WTC11 (cell line): ENCODE data around the gene AMMECR1L. TPM values are rescaled to one million over a fixed set of nuclear protein-coding genes. Genes with fewer than 3 reads are reported as not detected.

Experiments used
- ATAC-seq: fragments of 200-7000 bp; cut with Tn5 transposase; 2 replicates; pipeline ENCODE4 v1.10.0; 2021; ENCODE audit warnings: mild to moderate bottlenecking, moderate library complexity
- CTCF ChIA-PET: fragments of 300-600 bp; sonication (Branson Sonifier 250); formaldehyde crosslinking; loops from one replicate; lab custom pipeline; 2021; ENCODE audit warnings: antibody characterized with exemption; lab: Charles Lee
- POLR2A ChIA-PET: fragments of 350-600 bp; sonication (Branson Sonifier 250); formaldehyde crosslinking; loops from one replicate; lab custom pipeline; 2021; ENCODE audit warnings: antibody characterized with exemption; lab: Charles Lee
- DNase-seq: peaks from one replicate; pipeline ENCODE4 v3.0.0; 2021; ENCODE audit warnings: low spot score
- H3K27ac Mint-ChIP-seq: 2 replicates; pipeline ENCODE4 v1.8.0; 2021; ENCODE audit warnings: mixed read lengths
- H3K27me3 Mint-ChIP-seq: 2 replicates; pipeline ENCODE4 v1.8.0; 2021; ENCODE audit warnings: low read depth, mild to moderate bottlenecking, moderate library complexity, mixed read lengths
- H3K36me3 Mint-ChIP-seq: 2 replicates; pipeline ENCODE4 v1.8.0; 2021; ENCODE audit warnings: mixed read lengths
- H3K4me1 Mint-ChIP-seq: 2 replicates; pipeline ENCODE4 v1.8.0; 2022; ENCODE audit warnings: mixed read lengths
- H3K4me3 Mint-ChIP-seq: 2 replicates; pipeline ENCODE4 v1.8.0; 2021; ENCODE audit warnings: mild to moderate bottlenecking, moderate library complexity, mixed read lengths
- H3K9me3 Mint-ChIP-seq: 2 replicates; pipeline ENCODE4 v1.8.0; 2021; ENCODE audit warnings: mixed read lengths
- ATF1 ChIP-seq: sonication (generic); formaldehyde crosslinking; IDR thresholded peaks from 2 replicates; pipeline ENCODE4 v1.8.1; 2023; ENCODE audit warnings: mild to moderate bottlenecking, moderate library complexity, missing genetic modification reagents
- ESRRA ChIP-seq: sonication (generic); formaldehyde crosslinking; IDR thresholded peaks from 2 replicates; pipeline ENCODE4 v1.8.1; 2022; ENCODE audit warnings: mild to moderate bottlenecking, missing genetic modification reagents, borderline replicate concordance
- ETV6 ChIP-seq: sonication (generic); formaldehyde crosslinking; IDR thresholded peaks from 2 replicates; pipeline ENCODE4 v1.8.1; 2022; ENCODE audit warnings: mild to moderate bottlenecking, missing genetic modification reagents
- FOXP1 ChIP-seq: sonication (generic); formaldehyde crosslinking; IDR thresholded peaks from 2 replicates; pipeline ENCODE4 v1.8.0; 2022; ENCODE audit warnings: missing genetic modification reagents, mild to moderate bottlenecking, moderate library complexity, borderline replicate concordance
- KAT7 ChIP-seq: sonication (generic); formaldehyde crosslinking; IDR thresholded peaks from 2 replicates; pipeline ENCODE4 v1.8.1; 2023; ENCODE audit warnings: missing genetic modification reagents, mild to moderate bottlenecking, borderline replicate concordance
- MXD4 ChIP-seq: fragments of 250-450 bp; sonication (Bioruptor Pico); IDR thresholded peaks from 2 replicates; pipeline ENCODE4 v1.8.0; 2021; ENCODE audit warnings: mild to moderate bottlenecking, moderate library complexity, borderline replicate concordance
- NR2C2 ChIP-seq: sonication (generic); formaldehyde crosslinking; IDR thresholded peaks from 2 replicates; pipeline ENCODE4 v1.8.0; 2022; ENCODE audit warnings: mild to moderate bottlenecking, missing genetic modification reagents
- PRRX2 ChIP-seq: fragments of 250-450 bp; sonication (Bioruptor Pico); IDR thresholded peaks from 2 replicates; pipeline ENCODE4 v1.8.0; 2021; ENCODE audit warnings: mild to moderate bottlenecking
- SMAD4 ChIP-seq: sonication (generic); formaldehyde crosslinking; IDR thresholded peaks from 2 replicates; pipeline ENCODE4 v1.8.0; 2022; ENCODE audit warnings: mild to moderate bottlenecking, missing genetic modification reagents
- SOX15 ChIP-seq: fragments of 250-450 bp; sonication (Bioruptor Pico); IDR thresholded peaks from 2 replicates; pipeline ENCODE4 v1.9.0; 2021; ENCODE audit warnings: mild to moderate bottlenecking
- TEAD1 ChIP-seq: sonication (generic); formaldehyde crosslinking; IDR thresholded peaks from 2 replicates; pipeline ENCODE4 v1.8.0; 2022; ENCODE audit warnings: mild to moderate bottlenecking, missing genetic modification reagents
- TEAD4 ChIP-seq: sonication (generic); formaldehyde crosslinking; IDR thresholded peaks from 2 replicates; pipeline ENCODE4 v1.8.0; 2022; ENCODE audit warnings: mild to moderate bottlenecking, missing genetic modification reagents
- ZBTB21 ChIP-seq: sonication (generic); formaldehyde crosslinking; IDR thresholded peaks from 2 replicates; pipeline ENCODE4 v1.8.1; 2023; ENCODE audit warnings: mild to moderate bottlenecking, missing genetic modification reagents, borderline replicate concordance
- ZBTB43 ChIP-seq: sonication (generic); formaldehyde crosslinking; IDR thresholded peaks from 2 replicates; pipeline ENCODE4 v1.8.1; 2023; ENCODE audit warnings: mild to moderate bottlenecking, missing genetic modification reagents
- ZNF281 ChIP-seq: sonication (generic); formaldehyde crosslinking; IDR thresholded peaks from 2 replicates; pipeline ENCODE4 v1.8.0; 2023; ENCODE audit warnings: mild to moderate bottlenecking, missing genetic modification reagents
- total RNA-seq: library from RNA; stranded (reverse); gene quantifications from 3 replicates; pipeline ENCODE4 v1.2.3, GENCODE V29; 2021
- TF ChIP-seq, protein P1 (sequence below): sonication (generic); formaldehyde crosslinking; IDR thresholded peaks from 2 replicates; pipeline ENCODE4 v1.8.1; 2022; ENCODE audit warnings: mild to moderate bottlenecking, missing genetic modification reagents, moderate library complexity, borderline replicate concordance
- TF ChIP-seq, protein P2 (sequence below): fragments of 250-450 bp; sonication (Bioruptor Pico); conservative IDR thresholded peaks from 2 replicates; pipeline ENCODE4 v1.9.0; 2021; ENCODE audit warnings: mild to moderate bottlenecking
- TF ChIP-seq, protein P3 (sequence below): fragments of 250-450 bp; sonication (Bioruptor Pico); IDR thresholded peaks from 2 replicates; pipeline ENCODE4 v1.9.0; 2021; ENCODE audit warnings: mild to moderate bottlenecking, borderline replicate concordance
- TF ChIP-seq, protein P4 (sequence below): sonication (generic); formaldehyde crosslinking; IDR thresholded peaks from 2 replicates; pipeline ENCODE4 v1.8.1; 2023; ENCODE audit warnings: mild to moderate bottlenecking, missing genetic modification reagents, moderate library complexity
- TF ChIP-seq, protein P5 (sequence below): sonication (generic); formaldehyde crosslinking; IDR thresholded peaks from 2 replicates; pipeline ENCODE4 v1.8.1; 2022; ENCODE audit warnings: low read depth, missing genetic modification reagents, borderline replicate concordance

Gene AMMECR1L
- total RNA-seq, 1 experiment from 2014 or later: 17.9 TPM

GRCh38 chr2:127874378-127875269 is 11.1 kb downstream of the AMMECR1L start:
- H3K27me3 Mint-ChIP-seq: no peaks in the 10 kb centered on the region
- DNase-seq: no peak
- TF ChIP-seq, protein P1, sequence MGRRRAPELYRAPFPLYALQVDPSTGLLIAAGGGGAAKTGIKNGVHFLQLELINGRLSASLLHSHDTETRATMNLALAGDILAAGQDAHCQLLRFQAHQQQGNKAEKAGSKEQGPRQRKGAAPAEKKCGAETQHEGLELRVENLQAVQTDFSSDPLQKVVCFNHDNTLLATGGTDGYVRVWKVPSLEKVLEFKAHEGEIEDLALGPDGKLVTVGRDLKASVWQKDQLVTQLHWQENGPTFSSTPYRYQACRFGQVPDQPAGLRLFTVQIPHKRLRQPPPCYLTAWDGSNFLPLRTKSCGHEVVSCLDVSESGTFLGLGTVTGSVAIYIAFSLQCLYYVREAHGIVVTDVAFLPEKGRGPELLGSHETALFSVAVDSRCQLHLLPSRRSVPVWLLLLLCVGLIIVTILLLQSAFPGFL: no peak
- TF ChIP-seq ATF1 (CRISPR knock-in tag) (no peak), PRRX2 (no peak), SOX15 (CRISPR knock-in tag) (no peak), MXD4 (CRISPR knock-in tag) (no peak), ZBTB21 (CRISPR knock-in tag) (no peak), FOXP1 (CRISPR knock-in tag) (no peak), ZNF281 (no peak), NR2C2 (CRISPR knock-in tag) (no peak), TEAD1 (CRISPR knock-in tag) (no peak), ETV6 (CRISPR knock-in tag) (no peak), ZBTB43 (no peak), TEAD4 (CRISPR knock-in tag) (no peak), ESRRA (no peak), KAT7 (no peak), SMAD4 (CRISPR knock-in tag) (no peak)
- TF ChIP-seq, protein P2, sequence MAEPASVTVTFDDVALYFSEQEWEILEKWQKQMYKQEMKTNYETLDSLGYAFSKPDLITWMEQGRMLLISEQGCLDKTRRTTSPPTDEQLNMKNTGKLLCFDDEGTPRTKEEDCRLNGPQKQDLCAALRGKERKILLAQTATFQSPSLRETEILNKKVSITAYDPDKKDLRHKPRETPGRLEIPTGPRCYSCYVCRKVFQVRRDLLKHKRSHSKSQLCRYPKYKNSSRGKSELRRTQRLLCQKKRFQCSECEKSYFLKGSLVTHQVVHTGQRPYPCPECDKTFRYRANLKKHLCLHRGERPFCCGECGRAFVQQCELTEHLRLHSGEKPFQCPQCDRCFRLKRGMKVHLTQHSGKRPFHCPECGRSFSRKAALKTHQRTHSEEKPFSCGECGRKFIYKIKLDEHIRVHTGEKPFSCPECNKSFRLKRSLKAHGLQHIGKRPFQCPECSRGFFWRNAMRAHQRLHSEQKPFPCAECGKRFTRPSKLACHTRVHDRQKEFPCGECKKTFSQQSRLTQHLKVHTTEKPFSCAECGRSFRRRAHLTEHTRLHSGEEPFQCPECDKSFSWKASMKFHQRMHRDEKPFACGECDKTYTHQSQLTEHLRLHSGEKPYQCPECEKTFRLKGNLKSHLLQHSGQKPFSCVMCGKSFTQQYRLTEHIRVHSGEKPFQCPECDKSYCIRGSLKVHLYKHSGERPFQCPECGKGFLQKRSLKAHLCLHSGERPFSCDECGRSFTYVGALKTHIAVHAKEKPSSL: no peak
- TF ChIP-seq, protein P3, sequence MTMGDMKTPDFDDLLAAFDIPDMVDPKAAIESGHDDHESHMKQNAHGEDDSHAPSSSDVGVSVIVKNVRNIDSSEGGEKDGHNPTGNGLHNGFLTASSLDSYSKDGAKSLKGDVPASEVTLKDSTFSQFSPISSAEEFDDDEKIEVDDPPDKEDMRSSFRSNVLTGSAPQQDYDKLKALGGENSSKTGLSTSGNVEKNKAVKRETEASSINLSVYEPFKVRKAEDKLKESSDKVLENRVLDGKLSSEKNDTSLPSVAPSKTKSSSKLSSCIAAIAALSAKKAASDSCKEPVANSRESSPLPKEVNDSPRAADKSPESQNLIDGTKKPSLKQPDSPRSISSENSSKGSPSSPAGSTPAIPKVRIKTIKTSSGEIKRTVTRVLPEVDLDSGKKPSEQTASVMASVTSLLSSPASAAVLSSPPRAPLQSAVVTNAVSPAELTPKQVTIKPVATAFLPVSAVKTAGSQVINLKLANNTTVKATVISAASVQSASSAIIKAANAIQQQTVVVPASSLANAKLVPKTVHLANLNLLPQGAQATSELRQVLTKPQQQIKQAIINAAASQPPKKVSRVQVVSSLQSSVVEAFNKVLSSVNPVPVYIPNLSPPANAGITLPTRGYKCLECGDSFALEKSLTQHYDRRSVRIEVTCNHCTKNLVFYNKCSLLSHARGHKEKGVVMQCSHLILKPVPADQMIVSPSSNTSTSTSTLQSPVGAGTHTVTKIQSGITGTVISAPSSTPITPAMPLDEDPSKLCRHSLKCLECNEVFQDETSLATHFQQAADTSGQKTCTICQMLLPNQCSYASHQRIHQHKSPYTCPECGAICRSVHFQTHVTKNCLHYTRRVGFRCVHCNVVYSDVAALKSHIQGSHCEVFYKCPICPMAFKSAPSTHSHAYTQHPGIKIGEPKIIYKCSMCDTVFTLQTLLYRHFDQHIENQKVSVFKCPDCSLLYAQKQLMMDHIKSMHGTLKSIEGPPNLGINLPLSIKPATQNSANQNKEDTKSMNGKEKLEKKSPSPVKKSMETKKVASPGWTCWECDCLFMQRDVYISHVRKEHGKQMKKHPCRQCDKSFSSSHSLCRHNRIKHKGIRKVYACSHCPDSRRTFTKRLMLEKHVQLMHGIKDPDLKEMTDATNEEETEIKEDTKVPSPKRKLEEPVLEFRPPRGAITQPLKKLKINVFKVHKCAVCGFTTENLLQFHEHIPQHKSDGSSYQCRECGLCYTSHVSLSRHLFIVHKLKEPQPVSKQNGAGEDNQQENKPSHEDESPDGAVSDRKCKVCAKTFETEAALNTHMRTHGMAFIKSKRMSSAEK (CRISPR knock-in tag): no peak
- TF ChIP-seq, protein P4, sequence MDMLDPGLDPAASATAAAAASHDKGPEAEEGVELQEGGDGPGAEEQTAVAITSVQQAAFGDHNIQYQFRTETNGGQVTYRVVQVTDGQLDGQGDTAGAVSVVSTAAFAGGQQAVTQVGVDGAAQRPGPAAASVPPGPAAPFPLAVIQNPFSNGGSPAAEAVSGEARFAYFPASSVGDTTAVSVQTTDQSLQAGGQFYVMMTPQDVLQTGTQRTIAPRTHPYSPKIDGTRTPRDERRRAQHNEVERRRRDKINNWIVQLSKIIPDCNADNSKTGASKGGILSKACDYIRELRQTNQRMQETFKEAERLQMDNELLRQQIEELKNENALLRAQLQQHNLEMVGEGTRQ (CRISPR knock-in tag): no peak
- TF ChIP-seq, protein P5, sequence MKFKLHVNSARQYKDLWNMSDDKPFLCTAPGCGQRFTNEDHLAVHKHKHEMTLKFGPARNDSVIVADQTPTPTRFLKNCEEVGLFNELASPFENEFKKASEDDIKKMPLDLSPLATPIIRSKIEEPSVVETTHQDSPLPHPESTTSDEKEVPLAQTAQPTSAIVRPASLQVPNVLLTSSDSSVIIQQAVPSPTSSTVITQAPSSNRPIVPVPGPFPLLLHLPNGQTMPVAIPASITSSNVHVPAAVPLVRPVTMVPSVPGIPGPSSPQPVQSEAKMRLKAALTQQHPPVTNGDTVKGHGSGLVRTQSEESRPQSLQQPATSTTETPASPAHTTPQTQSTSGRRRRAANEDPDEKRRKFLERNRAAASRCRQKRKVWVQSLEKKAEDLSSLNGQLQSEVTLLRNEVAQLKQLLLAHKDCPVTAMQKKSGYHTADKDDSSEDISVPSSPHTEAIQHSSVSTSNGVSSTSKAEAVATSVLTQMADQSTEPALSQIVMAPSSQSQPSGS (CRISPR knock-in tag): no peak
- TF ChIP-seq, all 79 proteins: peak for 0
- Mint-ChIP-seq H3K4me3 (no peak overlapping the region), H3K27ac (0 out of 2 replicates have a peak overlapping the region, but pooled peaks have one; percentile 57), H3K9me3 (no peaks in the 10 kb centered on the region), H3K4me1 (0 out of 2 replicates have a peak, but pooled peaks cover 2% of the 10 kb centered on the region), H3K36me3 (peaks cover 34% of the 10 kb centered on the region)
- ATAC-seq: no peak
- ChIA-PET POLR2A (no interaction called here), CTCF (no interaction called here)
